IMR-90 (cell line): ENCODE data around the gene RPS6KA2. TPM values are rescaled to one million over a fixed set of nuclear protein-coding genes. Genes with fewer than 3 reads are reported as not detected.

Source experiments
- ATAC-seq: fragments of 200-7000 bp; cut with Tn5 transposase; 2 replicates; pipeline ENCODE4 v1.9.1; 2020; ENCODE audit warnings: low read depth, mild to moderate bottlenecking, moderate library complexity
- BruUV-seq: library from RNA; stranded (reverse); fragments of 400-500 nt; replicated peaks from 2 replicates; lab custom pipeline; 2021; lab: Mats Ljungman, UMichigan
- CTCF ChIA-PET: fragments of 300-600 bp; formaldehyde crosslinking; extraction: SDS; loops from one replicate; lab custom pipeline; 2021; ENCODE audit warnings: antibody characterized with exemption; lab: Yijun Ruan, JAX
- POLR2A ChIA-PET: fragments of 300-600 bp; sonication (Branson Sonifier 250); formaldehyde crosslinking; loops from one replicate; lab custom pipeline; 2022; ENCODE audit warnings: antibody characterized with exemption; ENCODE audit not compliant: unreplicated experiment; lab: Charles Lee
- DNase-seq: peaks from one replicate; pipeline ENCODE4 v3.0.0; 2013
- H2AFZ ChIP-seq: replicated peaks from 2 replicates; pipeline ENCODE3; 2013; ENCODE audit warnings: low read length, mild to moderate bottlenecking; ENCODE audit not compliant: poor library complexity
- H2AK5ac ChIP-seq: 2 replicates; pipeline ENCODE4 v1.6.1; 2013; ENCODE audit warnings: low read depth, low read length, inconsistent platforms
- H2AK9ac ChIP-seq: replicated peaks from 2 replicates; pipeline ENCODE3; 2013; ENCODE audit warnings: mild to moderate bottlenecking, low read depth, low read length, moderate library complexity; ENCODE audit not compliant: poor library complexity
- H2BK120ac ChIP-seq: 2 replicates; pipeline ENCODE4 v1.6.1; 2013; ENCODE audit warnings: low read depth, low read length, inconsistent platforms
- H2BK15ac ChIP-seq: 3 replicates; pipeline ENCODE4 v1.6.1; 2013; ENCODE audit warnings: low read depth, low read length, inconsistent platforms
- H2BK20ac ChIP-seq: 2 replicates; pipeline ENCODE4 v1.6.1; 2013; ENCODE audit warnings: low read depth, mild to moderate bottlenecking, inconsistent platforms, low read length, moderate library complexity
- H2BK5ac ChIP-seq: 2 replicates; pipeline ENCODE4 v1.6.1; 2013; ENCODE audit warnings: mild to moderate bottlenecking, low read depth, low read length, inconsistent platforms; ENCODE audit not compliant: poor library complexity, severe bottlenecking
- H3K14ac ChIP-seq: replicated peaks from 2 replicates; pipeline ENCODE4 v1.6.1; 2013; ENCODE audit warnings: low read depth, low read length, inconsistent platforms
- H3K18ac ChIP-seq: 2 replicates; pipeline ENCODE4 v1.6.1; 2013; ENCODE audit warnings: low read depth, low read length, control low read depth
- H3K23ac ChIP-seq: 2 replicates; pipeline ENCODE4 v1.6.1; 2013; ENCODE audit warnings: low read depth, low read length, inconsistent platforms
- H3K27ac ChIP-seq: 2 replicates; pipeline ENCODE4 v1.5.1; 2013; ENCODE audit warnings: mild to moderate bottlenecking, control low read depth, low read length; ENCODE audit not compliant: insufficient read depth
- H3K27me3 ChIP-seq: 2 replicates; pipeline ENCODE4 v1.6.1; 2013; ENCODE audit warnings: low read length; ENCODE audit not compliant: control insufficient read depth, insufficient read depth
- H3K36me3 ChIP-seq: 2 replicates; pipeline ENCODE4 v1.6.1; 2013; ENCODE audit warnings: low read length, mixed read lengths; ENCODE audit not compliant: control insufficient read depth, insufficient read depth
- H3K4ac ChIP-seq: 2 replicates; pipeline ENCODE4 v1.6.1; 2013; ENCODE audit warnings: low read depth, low read length, inconsistent platforms
- H3K4me1 ChIP-seq: 2 replicates; pipeline ENCODE4 v1.6.1; 2013; ENCODE audit warnings: low read length, mixed read lengths; ENCODE audit not compliant: control insufficient read depth, insufficient read depth
- H3K4me2 ChIP-seq: 2 replicates; pipeline ENCODE4 v1.6.1; 2013; ENCODE audit warnings: low read depth, mild to moderate bottlenecking, control low read depth, low read length, moderate library complexity
- H3K4me3 ChIP-seq: 2 replicates; pipeline ENCODE4 v1.5.1; 2013; ENCODE audit warnings: low read depth, mild to moderate bottlenecking, control low read depth, low read length, moderate library complexity; ENCODE audit not compliant: insufficient read depth
- H3K56ac ChIP-seq: 2 replicates; pipeline ENCODE4 v1.6.1; 2013; ENCODE audit warnings: low read length, inconsistent platforms; ENCODE audit not compliant: insufficient read depth; ENCODE audit errors: extremely low read depth
- H3K79me1 ChIP-seq, 2 experiments: 2 replicates each; pipeline ENCODE4 v1.6.1; 2013; ENCODE audit warnings: low read length in 2 of 2, inconsistent platforms in 1 of 2, low read depth in 1 of 2
- H3K9ac ChIP-seq: 2 replicates; pipeline ENCODE4 v1.6.1; 2013; ENCODE audit warnings: low read depth, low read length, control low read depth
- H3K9me1 ChIP-seq: 2 replicates; pipeline ENCODE4 v1.6.1; 2013; ENCODE audit warnings: low read length, inconsistent platforms; ENCODE audit not compliant: insufficient read depth
- H3K9me3 ChIP-seq: 2 replicates; pipeline ENCODE4 v1.6.1; 2013; ENCODE audit warnings: low read length; ENCODE audit not compliant: control insufficient read depth, insufficient read depth
- H4K20me1 ChIP-seq: 2 replicates; pipeline ENCODE4 v1.6.1; 2013; ENCODE audit warnings: low read length, inconsistent platforms; ENCODE audit not compliant: insufficient read depth
- H4K5ac ChIP-seq: 2 replicates; pipeline ENCODE4 v1.6.1; 2013; ENCODE audit warnings: mild to moderate bottlenecking, low read depth, low read length, control low read depth
- H4K8ac ChIP-seq, 2 experiments: 2 replicates each; pipeline ENCODE4 v1.6.1; 2013; ENCODE audit warnings: low read depth in 2 of 2, low read length in 2 of 2, control low read depth in 1 of 2, inconsistent platforms in 1 of 2
- H4K91ac ChIP-seq: 2 replicates; pipeline ENCODE4 v1.6.1; 2013; ENCODE audit warnings: low read depth, low read length, inconsistent platforms; ENCODE audit not compliant: insufficient read depth
- CHD1 ChIP-seq: IDR thresholded peaks from 2 replicates; pipeline ENCODE4 v1.6.1; 2012; ENCODE audit warnings: low read depth, low read length, improper control_type of control experiment
- CTCF ChIP-seq: conservative IDR thresholded peaks from 2 replicates; pipeline ENCODE4 v1.5.1; 2012; ENCODE audit warnings: mild to moderate bottlenecking, low read depth, low read length, improper control_type of control experiment
- MAFK ChIP-seq: IDR thresholded peaks from 2 replicates; pipeline ENCODE4 v1.6.1; 2012; ENCODE audit warnings: low read depth, low read length, improper control_type of control experiment
- MXI1 ChIP-seq: IDR thresholded peaks from 2 replicates; pipeline ENCODE4 v1.6.1; 2012; ENCODE audit warnings: low read depth, mild to moderate bottlenecking, low read length, moderate library complexity, borderline replicate concordance
- NFE2L2 ChIP-seq: fragments of 150-350 bp; IDR thresholded peaks from 2 replicates; pipeline ENCODE4 v1.6.1; 2016; ENCODE audit warnings: low read depth, mild to moderate bottlenecking, low read length
- RAD21 ChIP-seq: IDR thresholded peaks from 2 replicates; pipeline ENCODE4 v1.6.1; 2012; ENCODE audit warnings: low read length, improper control_type of control experiment
- RCOR1 ChIP-seq: IDR thresholded peaks from 2 replicates; pipeline ENCODE4 v1.6.1; 2012; ENCODE audit warnings: mild to moderate bottlenecking, low read length, improper control_type of control experiment; ENCODE audit not compliant: insufficient replicate concordance
- USF2 ChIP-seq: fragments of 150-350 bp; IDR thresholded peaks from 2 replicates; pipeline ENCODE4 v1.6.1; 2017; ENCODE audit warnings: mild to moderate bottlenecking, antibody characterized with exemption, low read length, low read depth
- WGBS, 2 experiments: methylation state at CpG; one replicate each; pipeline versions ENCODE4 v1.1.5 to v1.1.7; 2013; ENCODE audit warnings: missing lambda C conversion rate in 2 of 2; ENCODE audit not compliant: insufficient read length in 1 of 2; ENCODE audit errors: extremely low coverage in 2 of 2; 5-methylcytosine and 5-hydroxymethylcytosine counted together
- dilution Hi-C: fragments of 300-500 bp; cut with HindIII; formaldehyde crosslinking; loops from one replicate; pipeline ENCODE4 v1.14.3; 2018; ENCODE audit warnings: low sequenced_read_pairs; ENCODE audit not compliant: unreplicated experiment
- in situ Hi-C: fragments of 300-500 bp; cut with MboI; formaldehyde crosslinking; loops from 3 replicates; pipeline ENCODE4 v1.14.3; 2019; ENCODE audit warnings: low sequenced_read_pairs, inconsistent platforms, mixed read lengths
- intact Hi-C: fragments of 100-400 bp; cut with micrococcal nuclease; formaldehyde crosslinking; loops from 2 replicates; pipeline ENCODE4 v1.10.0; 2022
- polyA plus RNA-seq, 3 experiments: library from polyadenylated mRNA; depleted of rRNA; stranded (reverse); fragments of >200 nt; gene quantifications; 2 replicates each; pipeline ENCODE4 v1.2.3, GENCODE V29; 2012; ENCODE audit warnings: low replicate concordance in 1 of 3
- total RNA-seq: library from RNA; depleted of rRNA; stranded (reverse); fragments of >200 nt; gene quantifications from 2 replicates; pipeline ENCODE4 v1.2.3, GENCODE V29; 2012

The RPS6KA2 gene
- total and polyA plus RNA-seq, 2 of the 4 experiments (the other 2 are of a cell fraction): 26.9 to 31.3 TPM

GRCh38 chr6:166509193-166509592 is 117.9 kb downstream of the RPS6KA2 start:
- ChIA-PET POLR2A (no interaction called here), CTCF (no interaction called here)
- Histone ChIP-seq H3K36me3 (peaks cover 58% of the 10 kb centered on the region), H4K91ac (no peak overlapping the region), H3K79me1 (no peaks in the 10 kb centered on the region; a peak in 1 of 4 replicates), H3K4me1 (no peaks in the 10 kb centered on the region), H2AK9ac (no peak overlapping the region), H3K9ac (no peak overlapping the region), H3K23ac (no peak overlapping the region), H2BK20ac (no peak overlapping the region), H4K5ac (no peak overlapping the region), H3K27me3 (no peaks in the 10 kb centered on the region), H3K4ac (no peak overlapping the region), H2AK5ac (no peak overlapping the region), H3K27ac (no peak overlapping the region), H3K9me3 (no peaks in the 10 kb centered on the region), H2BK15ac (no peak overlapping the region), H4K8ac (no peak overlapping the region), H2AFZ (no peak overlapping the region), H3K4me3 (no peak overlapping the region), H3K9me1 (peaks cover 13% of the 10 kb centered on the region; the same call in 1 of the 2 replicates), H2BK120ac (no peak overlapping the region), H3K14ac (no peak overlapping the region), H3K4me2 (no peak overlapping the region), H3K18ac (no peak overlapping the region), H3K56ac (no peak overlapping the region), H4K20me1 (peaks cover 4% of the 10 kb centered on the region), H2BK5ac (no peak overlapping the region)
- dilution Hi-C loops: no loop called here
- intact Hi-C loops: no loop called here
- BruUV-seq: no TSS peak
- no peak for TF ChIP-seq NFE2L2
- no peak for TF ChIP-seq CTCF
- TF ChIP-seq USF2: no peak
- no peak for TF ChIP-seq MAFK
- TF ChIP-seq RCOR1: no peak
- TF ChIP-seq MXI1: no peak
- TF ChIP-seq CHD1: no peak
- TF ChIP-seq RAD21: no peak
- in situ Hi-C loops: no loop called here
- DNase-seq (no peak), ATAC-seq (no peak)
- 83% methylated on average over 2 of the region's 8 CpGs; no CpG with 5 or more reads in 1 of the 2 experiments for WGBS, 2 experiments
